Measurements from ENCODE around the gene HSFX4.
A peak's percentile ranks its signal among the peaks of the same experiment; 100 is the strongest.
"Not testable (repeated sequence)": the region's sequence is repeated elsewhere in the genome, so short reads cannot be mapped to it uniquely, and the experiment has no call there.

HSFX4 gene

DNA sequence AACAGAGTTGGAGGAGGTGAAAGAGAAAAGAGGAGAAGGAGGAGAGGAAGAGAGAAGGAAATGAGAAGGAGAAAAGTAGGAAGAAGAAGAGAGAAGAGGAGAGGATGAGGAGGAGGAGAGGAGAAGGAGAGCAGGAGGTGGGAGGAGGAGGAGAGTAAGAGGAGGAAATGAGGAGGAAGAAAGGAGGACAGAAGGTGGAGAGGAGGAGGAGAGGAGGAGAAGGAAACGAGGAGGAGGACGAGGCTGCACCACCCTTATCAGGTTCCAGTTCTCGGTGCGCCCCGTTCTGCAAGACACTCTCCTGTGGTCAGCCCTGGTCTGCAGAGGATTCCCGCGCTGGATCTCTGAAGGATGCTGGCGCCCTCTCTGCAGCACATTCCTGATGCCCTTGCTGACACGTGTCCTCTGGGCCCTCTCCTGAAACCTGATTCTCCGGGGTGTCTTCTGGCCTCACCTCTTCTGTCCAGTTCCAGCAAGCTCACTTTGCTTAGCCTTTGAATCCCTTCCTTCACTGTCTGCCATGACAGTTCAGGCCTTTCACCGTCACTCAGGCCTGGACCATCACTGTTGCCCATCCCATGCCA lies 15.8 kb downstream of the HSFX4 start:
- H3K36me3 Mint-ChIP-seq; H3K4me3 Mint-ChIP-seq; ATAC-seq (ENCODE audit: low read depth): not testable (repeated sequence)

DNA sequence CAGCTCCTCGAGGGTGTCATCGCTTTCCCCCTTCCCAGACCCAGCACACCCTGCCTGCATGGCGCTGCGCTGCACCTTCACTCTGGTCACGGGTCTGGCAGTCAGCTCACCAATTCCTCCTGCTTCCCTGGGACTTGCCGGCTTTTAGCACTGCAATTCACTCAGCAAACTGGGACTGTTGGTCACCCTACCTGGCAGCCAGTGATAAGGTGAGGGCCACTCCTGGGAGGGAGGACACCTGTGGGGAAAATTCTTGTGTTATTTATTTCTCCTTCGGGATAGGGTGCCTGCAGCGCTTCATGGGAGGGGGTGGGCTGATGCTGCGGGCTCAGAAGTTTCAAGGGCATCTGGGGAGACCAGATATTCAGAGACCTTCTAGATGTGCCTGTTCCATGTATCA lies 16.4 kb downstream of the HSFX4 start:
- H3K36me3 Mint-ChIP-seq; H3K4me1 Mint-ChIP-seq; H3K9me3 Mint-ChIP-seq; DNase-seq (ENCODE audit: low spot score in 2 of 2); H3K27me3 Mint-ChIP-seq; H3K4me3 Mint-ChIP-seq; ATAC-seq (ENCODE audit: low read depth); H3K27ac Mint-ChIP-seq: not testable (repeated sequence)

More for the DNA sequence above, 15.8 kb downstream of the HSFX4 start:
- H3K4me1 Mint-ChIP-seq; H3K27ac Mint-ChIP-seq; H3K9me3 Mint-ChIP-seq; H3K27me3 Mint-ChIP-seq; DNase-seq (ENCODE audit: low spot score in 2 of 2): not testable (repeated sequence)

DNA sequence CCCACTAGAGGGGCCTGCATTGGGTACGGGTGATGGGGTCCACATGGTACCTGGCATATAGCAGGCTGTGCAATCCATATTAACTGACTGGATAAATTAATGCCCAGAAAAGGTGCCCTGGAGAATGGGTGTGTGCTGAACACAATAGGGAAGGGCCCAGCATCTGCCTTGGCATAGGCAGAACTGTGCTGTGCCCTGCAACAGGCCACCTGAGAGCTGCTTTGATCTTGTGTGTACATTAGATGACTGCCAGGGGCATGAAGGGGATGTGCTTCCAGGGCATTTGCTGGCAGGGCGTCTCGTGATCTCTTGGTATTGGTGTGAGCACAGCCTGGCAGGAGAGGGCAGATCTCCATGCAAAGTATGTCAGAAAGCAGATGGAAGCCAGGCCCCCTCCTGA lies 17.6 kb downstream of the HSFX4 start:
- not testable (repeated sequence) for H3K36me3 Mint-ChIP-seq; H3K4me3 Mint-ChIP-seq; H3K9me3 Mint-ChIP-seq; ATAC-seq (ENCODE audit: low read depth); DNase-seq (ENCODE audit: low spot score in 2 of 2); H3K4me1 Mint-ChIP-seq; H3K27me3 Mint-ChIP-seq; H3K27ac Mint-ChIP-seq

DNA sequence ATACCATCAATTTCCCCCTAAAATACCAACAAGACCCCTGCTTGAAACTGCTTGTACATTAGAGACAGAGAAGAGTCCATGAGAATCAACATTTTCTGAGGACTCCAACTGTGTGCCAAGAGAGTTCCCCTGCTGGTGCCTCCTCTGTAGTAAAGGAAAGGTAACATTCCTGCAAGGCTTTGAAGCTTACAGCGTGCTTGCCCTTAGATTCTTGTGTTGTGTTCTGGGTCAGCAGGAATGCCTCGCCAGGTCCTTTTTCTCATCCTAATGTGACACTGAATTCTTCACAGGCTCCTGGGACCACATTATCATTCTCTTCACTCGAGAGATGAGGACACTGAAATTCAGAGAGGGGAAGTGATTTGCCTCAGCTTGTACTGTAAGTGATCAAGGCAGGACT lies 18.6 kb downstream of the HSFX4 start:
- DNase-seq (ENCODE audit: low spot score in 2 of 2) (no peak), ATAC-seq (ENCODE audit: low read depth) (no peak)
- Mint-ChIP-seq H3K36me3 (peaks cover 9% of the 10 kb centered on the region), H3K27me3 (no peaks in the 10 kb centered on the region), H3K4me3 (no peak overlapping the region), H3K27ac (no peak overlapping the region), H3K9me3 (no peaks in the 10 kb centered on the region), H3K4me1 (peaks cover 1% of the 10 kb centered on the region)

DNA sequence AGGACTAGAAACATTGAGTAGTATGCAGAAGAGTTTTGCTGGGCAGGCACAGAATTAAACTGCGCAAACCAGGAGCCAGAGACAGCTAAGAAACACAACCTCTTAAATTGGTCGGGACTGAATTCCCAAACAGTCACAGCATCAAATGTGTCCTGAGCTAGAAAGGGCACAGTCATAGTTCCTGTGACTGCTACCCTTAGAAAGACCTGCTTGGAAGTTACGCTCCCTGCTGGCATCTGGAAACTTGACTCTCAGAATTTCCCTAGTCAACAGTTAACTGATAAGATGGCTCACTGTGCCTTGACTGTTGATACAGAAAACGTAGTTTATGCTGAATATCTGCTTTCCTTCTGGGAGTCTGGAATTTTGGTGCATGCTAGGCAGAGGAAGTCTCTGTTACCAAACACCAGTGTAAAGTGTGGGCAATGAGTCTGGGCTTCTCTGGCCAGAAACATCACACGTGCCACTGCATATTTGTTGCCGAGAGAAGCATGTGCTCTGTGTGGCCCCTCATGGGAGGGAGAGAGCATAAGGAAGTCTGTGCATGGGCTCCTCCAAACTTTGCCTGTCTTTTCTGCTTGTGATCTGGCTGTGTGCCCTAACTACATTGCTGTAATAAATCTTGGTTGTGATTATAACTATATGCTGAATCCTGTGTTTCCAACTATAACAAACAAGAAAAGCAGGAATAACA lies 20.5 kb downstream of the HSFX4 start:
- DNase-seq (ENCODE audit: low spot score in 2 of 2) (no peak), ATAC-seq (ENCODE audit: low read depth) (no peak)
- H3K9me3 Mint-ChIP-seq = no peaks in the 10 kb centered on the region

DNA sequence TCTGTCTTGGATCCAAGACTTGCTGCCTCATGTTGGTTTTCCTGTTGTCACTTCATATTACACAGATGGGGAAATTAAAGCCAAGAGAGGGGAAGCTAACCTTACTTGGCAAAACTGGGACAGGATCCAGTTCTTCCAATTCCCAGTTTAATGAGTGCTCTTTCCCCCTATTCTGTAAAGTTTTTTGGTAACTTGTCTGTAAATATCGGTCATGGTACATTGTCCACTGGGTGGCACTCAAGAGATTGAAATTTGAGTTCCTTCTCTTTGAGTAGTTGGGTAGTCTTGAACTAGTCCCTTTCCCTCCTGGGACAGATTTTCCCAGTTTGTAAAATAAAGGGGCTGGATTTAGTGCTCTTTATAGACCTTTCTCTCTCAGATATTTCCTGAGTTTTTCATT lies 21.3 kb downstream of the HSFX4 start:
- H3K4me3 Mint-ChIP-seq = no peak overlapping the region
- no peak overlapping the region for H3K27ac Mint-ChIP-seq
- H3K27me3 Mint-ChIP-seq = no peaks in the 10 kb centered on the region
- peaks cover 2% of the 10 kb centered on the region for H3K36me3 Mint-ChIP-seq
- ATAC-seq (ENCODE audit: low read depth) = no peak
- no peaks in the 10 kb centered on the region for H3K4me1 Mint-ChIP-seq
- H3K9me3 Mint-ChIP-seq = no peaks in the 10 kb centered on the region
- DNase-seq (ENCODE audit: low spot score in 2 of 2) = no peak

More for the DNA sequence above, 20.5 kb downstream of the HSFX4 start:
- H3K4me1 Mint-ChIP-seq = no peaks in the 10 kb centered on the region
- H3K4me3 Mint-ChIP-seq = no peak overlapping the region
- H3K27ac Mint-ChIP-seq = no peak overlapping the region
- peaks cover 4% of the 10 kb centered on the region for H3K36me3 Mint-ChIP-seq
- H3K27me3 Mint-ChIP-seq = no peaks in the 10 kb centered on the region

DNA sequence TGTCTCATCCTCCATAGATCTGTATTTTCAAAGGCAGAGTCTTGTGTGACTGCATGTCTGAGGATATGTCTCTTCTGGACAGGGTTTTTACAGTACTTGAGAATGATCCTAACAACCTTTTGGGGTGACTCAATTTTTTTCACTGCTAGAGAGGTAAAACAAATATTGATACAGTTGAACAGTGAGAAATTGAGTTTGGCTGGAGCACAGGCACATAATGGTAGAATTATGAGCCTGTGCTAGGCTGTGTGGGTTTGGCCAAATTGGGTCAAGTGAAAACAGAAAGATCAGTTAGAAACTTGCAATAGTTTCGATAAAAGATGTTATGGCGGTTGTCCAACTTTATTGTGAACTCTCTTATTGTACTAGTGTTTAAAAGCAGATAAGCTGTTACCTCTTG lies 32.2 kb downstream of the HSFX4 start:
- ATAC-seq (ENCODE audit: low read depth) (no peak), DNase-seq (ENCODE audit: low spot score in 2 of 2) (no peak)
- Mint-ChIP-seq H3K4me1 (no peaks in the 10 kb centered on the region), H3K36me3 (peaks cover 5% of the 10 kb centered on the region), H3K4me3 (no peak overlapping the region), H3K27me3 (no peaks in the 10 kb centered on the region), H3K9me3 (no peaks in the 10 kb centered on the region), H3K27ac (no peak overlapping the region)

DNA sequence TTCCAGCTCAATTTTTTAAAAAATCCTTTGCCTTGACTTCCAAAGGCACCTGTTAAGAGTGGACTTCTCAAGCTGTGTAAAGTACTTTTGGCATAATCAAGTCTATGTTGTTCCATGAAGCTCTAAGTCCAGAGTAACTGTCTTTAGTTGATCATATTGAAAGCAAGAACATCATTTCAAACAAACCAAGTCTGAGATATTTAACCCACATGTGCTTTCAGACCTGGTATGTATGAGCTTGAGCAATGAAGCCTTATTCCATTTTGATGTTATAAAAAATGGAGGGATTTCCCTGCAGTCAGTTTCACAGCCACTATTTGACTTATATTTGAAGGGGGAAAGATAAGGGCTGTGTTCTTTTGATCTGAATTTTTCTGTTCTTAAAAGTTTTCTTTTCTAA lies 32.6 kb downstream of the HSFX4 start:
- DNase-seq (ENCODE audit: low spot score in 2 of 2) (no peak), ATAC-seq (ENCODE audit: low read depth) (no peak)
- Mint-ChIP-seq H3K4me3 (no peak overlapping the region), H3K36me3 (peaks cover 5% of the 10 kb centered on the region), H3K27me3 (no peaks in the 10 kb centered on the region), H3K9me3 (no peaks in the 10 kb centered on the region), H3K27ac (no peak overlapping the region), H3K4me1 (no peaks in the 10 kb centered on the region)

DNA sequence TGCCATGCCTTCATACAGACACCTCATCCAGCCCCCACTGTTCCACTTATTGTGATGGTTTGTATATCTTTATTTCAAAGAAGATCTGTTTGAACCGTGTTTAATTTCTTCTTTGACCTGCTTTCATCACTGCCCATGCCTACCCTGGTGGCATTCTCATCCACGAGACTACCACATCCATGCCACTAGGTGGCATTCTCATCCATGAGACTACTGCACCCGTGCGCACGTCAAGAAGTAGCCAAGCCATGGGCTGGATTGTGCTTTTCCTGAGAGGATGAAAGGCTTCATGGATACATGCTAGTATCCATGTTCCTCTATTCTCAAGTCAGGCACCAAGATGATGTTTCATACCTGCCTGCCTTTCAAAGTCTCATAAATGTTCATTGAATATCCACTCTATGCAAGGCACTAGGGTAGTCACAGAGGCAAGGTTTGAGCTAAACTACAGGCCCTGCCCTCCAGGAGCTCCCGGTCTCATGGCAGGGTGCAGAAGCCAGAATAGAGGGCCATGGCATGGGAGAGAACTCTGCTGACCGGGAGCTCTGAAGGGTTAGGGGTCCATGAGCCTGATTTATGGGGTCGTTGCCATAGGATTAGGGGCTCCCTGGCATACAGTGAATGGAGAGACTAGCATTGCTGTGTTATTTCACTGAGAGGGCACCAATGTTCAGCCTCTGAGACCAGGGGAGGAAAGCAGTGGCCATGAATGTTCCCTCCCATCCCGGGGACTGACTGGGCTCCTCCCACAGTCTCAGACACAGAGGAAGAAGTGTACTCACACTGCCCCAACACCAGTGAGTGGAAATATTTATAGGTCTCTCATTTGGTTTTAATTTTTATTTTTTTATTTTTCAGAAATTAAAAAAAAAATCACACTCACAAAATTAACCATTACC lies 33.7 kb downstream of the HSFX4 start:
- H3K27ac Mint-ChIP-seq = no peak overlapping the region
- no peak overlapping the region for H3K4me3 Mint-ChIP-seq
- no peaks in the 10 kb centered on the region for H3K9me3 Mint-ChIP-seq
- no peak for DNase-seq (ENCODE audit: low spot score in 2 of 2)
- H3K36me3 Mint-ChIP-seq = peaks cover 5% of the 10 kb centered on the region
- no peaks in the 10 kb centered on the region for H3K27me3 Mint-ChIP-seq
- peak; percentile 53 for ATAC-seq (ENCODE audit: low read depth)
- no peaks in the 10 kb centered on the region for H3K4me1 Mint-ChIP-seq

DNA sequence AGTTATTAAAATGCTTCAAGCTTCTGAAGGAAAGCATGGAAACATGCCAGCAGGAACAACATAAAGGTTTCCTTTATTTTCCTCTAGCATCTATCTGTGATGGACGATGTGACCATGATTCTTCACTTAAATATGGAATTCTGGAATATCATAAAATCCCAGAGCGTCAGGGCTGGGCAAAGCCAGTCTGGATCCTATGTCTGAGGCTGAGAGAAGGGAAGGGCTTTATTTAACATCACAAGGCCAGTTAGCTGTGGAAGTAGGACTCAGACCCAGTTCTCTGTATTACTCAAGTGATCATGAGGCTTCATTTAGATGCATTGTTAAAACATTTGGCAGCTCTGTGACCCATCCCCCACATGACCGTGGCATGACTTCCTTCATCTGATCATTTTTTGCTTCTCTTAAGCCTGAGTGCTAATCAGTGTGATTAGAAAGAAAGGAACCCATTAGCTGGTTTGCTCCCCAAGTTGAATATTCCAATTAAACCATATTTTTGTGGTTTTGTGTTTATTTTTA lies 49.8 kb downstream of the HSFX4 start:
- H3K9me3 Mint-ChIP-seq = no peaks in the 10 kb centered on the region
- no peaks in the 10 kb centered on the region for H3K27me3 Mint-ChIP-seq
- H3K27ac Mint-ChIP-seq = no peak overlapping the region
- DNase-seq (ENCODE audit: low spot score in 2 of 2) = no peak
- no peak overlapping the region for H3K4me3 Mint-ChIP-seq
- ATAC-seq (ENCODE audit: low read depth) = no peak
- H3K36me3 Mint-ChIP-seq = peaks cover 3% of the 10 kb centered on the region
- H3K4me1 Mint-ChIP-seq = no peaks in the 10 kb centered on the region
